ENCODE measurements around the gene B4GALNT4. TPM values are rescaled to one million over a fixed set of nuclear protein-coding genes. Genes with fewer than 3 reads are reported as not detected.

The B4GALNT4 gene
- total and polyA plus RNA-seq, 2 of the 8 experiments (the other 6 are each of a cell fraction or from before 2014, with no cell fraction given): 40.9 to 76.3 TPM

DNA sequence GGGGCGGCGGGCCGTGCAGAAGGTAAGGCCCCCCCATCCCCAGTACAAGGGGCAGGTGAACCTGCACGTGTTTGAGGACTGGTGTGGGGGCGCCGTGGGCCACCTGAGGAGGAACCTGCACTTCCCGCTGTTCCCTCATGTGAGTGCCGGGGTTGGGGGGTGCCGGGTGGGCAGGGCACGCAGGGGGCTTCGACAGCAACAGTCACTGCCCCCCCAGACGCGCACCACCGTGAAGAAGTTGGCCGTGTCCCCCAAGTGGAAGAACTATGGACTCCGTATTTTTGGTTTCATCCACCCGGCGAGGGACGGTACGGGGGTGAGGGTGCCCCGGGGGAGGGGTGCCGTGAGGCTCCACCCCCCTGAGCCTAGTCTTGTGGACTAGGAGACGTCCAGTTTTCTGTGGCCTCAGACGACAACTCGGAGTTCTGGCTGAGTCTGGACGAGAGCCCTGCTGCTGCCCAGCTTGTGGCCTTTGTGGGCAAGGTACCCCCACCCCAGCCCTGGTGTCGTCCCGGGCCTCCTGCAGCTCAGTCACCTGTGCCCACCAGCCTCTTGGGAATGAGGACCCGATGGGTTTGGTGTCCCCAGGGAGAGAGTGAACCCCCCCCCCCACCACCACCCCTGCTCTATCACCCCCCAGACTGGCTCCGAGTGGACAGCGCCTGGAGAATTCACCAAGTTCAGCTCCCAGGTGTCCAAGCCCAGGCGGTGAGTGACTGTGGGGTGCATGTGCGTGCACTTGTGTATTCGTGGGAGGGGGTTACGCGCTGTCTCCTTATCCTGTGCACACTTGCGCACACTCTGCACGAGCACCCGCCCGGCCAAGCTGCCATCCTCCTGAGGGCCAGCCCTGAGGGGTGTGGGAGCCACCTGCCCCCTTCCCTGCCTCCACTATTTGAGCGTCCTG, 3.8 kb downstream of the B4GALNT4 start:
- Histone ChIP-seq H3K4me1 (replicated peaks in 1 of 4; ENCODE audit: control insufficient read depth in 3 of 4, insufficient read depth in 4 of 4, low read length in 3 of 4) (peaks cover 0 to 10% (median 5%) of the 10 kb centered on the region in 4 experiments; a peak in 6 of 7 replicates), H2BK15ac (ENCODE audit: low read length) (no peak overlapping the region), H3K23ac (ENCODE audit: insufficient read length) (no peak overlapping the region), H3K27ac (ENCODE audit: low read depth, low read length) (no peak overlapping the region), H3K79me1 (ENCODE audit: low read depth, low read length) (peaks cover 7% of the 10 kb centered on the region), H2BK12ac (ENCODE audit: low read depth, low read length) (no peak overlapping the region), H3K14ac (ENCODE audit: insufficient read length) (no peak overlapping the region), H3K56ac (replicated peaks; ENCODE audit: insufficient read length, low read depth, low read length) (no peak overlapping the region), H3K9me3 (ENCODE audit: insufficient read depth in 2 of 2, low read depth in 1 of 2, low read length in 1 of 2) (no peaks in the 10 kb centered on the region), H3K4ac (replicated peaks; ENCODE audit: insufficient read length, low read depth, low read length) (no peak overlapping the region), H4K20me1 (replicated peaks in 1 of 2; ENCODE audit: control insufficient read depth in 1 of 2, insufficient read depth in 2 of 2, low read length in 2 of 2) (peaks cover 0 to 4% of the 10 kb centered on the region in 2 experiments), H3K4me3 (ENCODE audit: extremely low read depth in 1 of 4, insufficient read depth in 2 of 4, low read depth in 3 of 4, low read length in 4 of 4) (no peak overlapping the region), H3K36me3 (ENCODE audit: control insufficient read depth in 2 of 4, insufficient read depth in 4 of 4, low read length in 3 of 4) (peaks cover 11 to 42% (median 16%) of the 10 kb centered on the region in 4 experiments; a peak in 7 of 8 replicates), H3K18ac (ENCODE audit: extremely low read depth, low read length) (no peak overlapping the region), H3K27me3 (replicated peaks in 1 of 4; ENCODE audit: control insufficient read depth in 3 of 4, extremely low read depth in 1 of 4, insufficient read depth in 3 of 4, low read length in 3 of 4) (no peaks in the 10 kb centered on the region), H3K23me2 (ENCODE audit: low read depth, low read length) (peaks cover 3% of the 10 kb centered on the region; the same call in 1 of the 2 replicates), H3K79me2 (ENCODE audit: control insufficient read depth in 1 of 2, insufficient read depth in 2 of 2, low read length in 2 of 2) (peaks cover 0 to 15% of the 10 kb centered on the region in 2 experiments; a peak in 1 of 4 replicates), H4K91ac (replicated peaks; ENCODE audit: insufficient read length, low read length) (no peak overlapping the region), H2BK120ac (replicated peaks; ENCODE audit: low read depth, low read length) (no peak overlapping the region), H2BK5ac (ENCODE audit: low read depth, low read length) (no peak overlapping the region), H3K9ac (replicated peaks in 1 of 4; ENCODE audit: extremely low read depth in 1 of 4, low read depth in 3 of 4, low read length in 3 of 4) (no peak overlapping the region), H4K5ac (ENCODE audit: insufficient read length, low read depth, low read length) (no peak overlapping the region), H3K4me2 (ENCODE audit: insufficient read depth in 1 of 2, low read depth in 2 of 2, low read length in 2 of 2) (no peak overlapping the region), H4K8ac (ENCODE audit: extremely low read depth, insufficient read depth, low read length) (no peak overlapping the region), H2BK20ac (ENCODE audit: low read length) (no peak overlapping the region), H2AFZ (ENCODE audit: low read length) (no peak overlapping the region), H2AK5ac (ENCODE audit: low read depth, low read length) (no peak overlapping the region)
- FAIRE-seq (no peak), DNase-seq (ENCODE audit: low read depth in 1 of 2, low spot score in 2 of 2) (no peak)
- WGBS, 2 experiments (ENCODE audit: extremely low coverage in 1 of 2, insufficient coverage in 1 of 2, insufficient read length in 1 of 2, insufficient replicate concordance in 2 of 2, low coverage in 1 of 2, low lambda C conversion rate in 2 of 2, missing lambda C conversion rate in 1 of 2): 92% methylated on average over 27 of the region's 41 CpGs; no CpG with 5 or more reads in 1 of the 2 experiments
- TF ChIP-seq BRCA1 (IDR thresholded peaks at IDR 0.05; ENCODE audit: low read depth, low read length) (no peak), SP1 (IDR thresholded peaks at IDR 0.05; ENCODE audit: low read depth, low read length) (no peak), KDM4A (IDR thresholded peaks at IDR 0.05; ENCODE audit: low read depth, low read length, severe bottlenecking) (no peak), SP4 (IDR thresholded peaks at IDR 0.05; ENCODE audit: low read length) (no peak), CBX8 (IDR thresholded peaks at IDR 0.05; ENCODE audit: borderline replicate concordance, low read depth, low read length) (no peak), SP2 (IDR thresholded peaks at IDR 0.05; ENCODE audit: low read length) (no peak), NRF1 (IDR thresholded peaks at IDR 0.05; ENCODE audit: low read depth, low read length) (no peak)
- ChIA-PET POLR2A (ENCODE audit: partially characterized antibody) (interaction anchor here (1.0 to 2.1 kb wide), 3 partner anchors 10 to 31 kb away, joined by 3 to 6 read pairs (median 5); no protein-coding TSS in a partner anchor), CTCF (ENCODE audit: partially characterized antibody) (interaction anchor here (1.0 to 1.4 kb wide), 2 partner anchors 9 to 75 kb away, joined by 3 to 4 read pairs; no protein-coding TSS in a partner anchor)

Measured in H1 (cell line).